Stimulated activated CD4-positive, alpha-beta T cell treated with anti-CD3 and anti-CD28 coated beads, Interleukin-15, amount 100 ng/mL, for 1 hour (primary cell): ENCODE data around the gene TEX101.
"Not testable (repeated sequence)": the region's sequence is repeated elsewhere in the genome, so short reads cannot be mapped to it uniquely, and the experiment has no call there.

ENCODE experiments used
- DNase-seq, 2 donors: peaks; one replicate each; pipeline ENCODE4 v3.0.0-alpha.2; 2020; ENCODE audit warnings: low read depth in 1 of 2, low spot score in 1 of 2

Gene TEX101

GRCh38 chr19:43414554-43414953, at the start of gene TEX101:
Gene TEX101 (plus strand): TSS chr19:43414890. CDS start chr19:43415920, 1,030 bp downstream.
- no peak for DNase-seq

GRCh38 chr19:43365677-43366076, 49.0 kb upstream of the TEX101 start:
- DNase-seq = not testable (repeated sequence)

GRCh38 chr19:43367822-43368221, 46.9 kb upstream of the TEX101 start:
- DNase-seq = no peak

- DNase-seq = not testable (repeated sequence)
Observed at GRCh38 chr19:43368897-43369296, 45.8 kb upstream of the TEX101 start.

GRCh38 chr19:43371909-43372308, 42.8 kb upstream of the TEX101 start:
- DNase-seq = no peak

- no peak for DNase-seq
Observed at GRCh38 chr19:43372462-43372861, 42.2 kb upstream of the TEX101 start.

GRCh38 chr19:43377624-43378023, 37.1 kb upstream of the TEX101 start:
- not testable (repeated sequence) for DNase-seq

GRCh38 chr19:43380008-43380407, 34.7 kb upstream of the TEX101 start:
- DNase-seq = no peak

- no peak for DNase-seq
Observed at GRCh38 chr19:43380771-43381386, 33.8 kb upstream of the TEX101 start.

GRCh38 chr19:43382586-43383216, 32.0 kb upstream of the TEX101 start:
- DNase-seq = not testable (repeated sequence)

GRCh38 chr19:43383254-43383653, 31.4 kb upstream of the TEX101 start:
- DNase-seq = not testable (repeated sequence)

GRCh38 chr19:43383759-43384158, 30.9 kb upstream of the TEX101 start:
- not testable (repeated sequence) for DNase-seq

GRCh38 chr19:43390903-43391551, 23.7 kb upstream of the TEX101 start:
- not testable (repeated sequence) for DNase-seq

- DNase-seq = not testable (repeated sequence)
Observed at GRCh38 chr19:43391552-43391935, 23.1 kb upstream of the TEX101 start.

GRCh38 chr19:43393501-43393900, 21.2 kb upstream of the TEX101 start:
- DNase-seq = not testable (repeated sequence)

- no peak for DNase-seq
Observed at GRCh38 chr19:43395561-43395960, 19.1 kb upstream of the TEX101 start.

GRCh38 chr19:43406297-43406696, 8.4 kb upstream of the TEX101 start:
- DNase-seq = no peak

- DNase-seq = no peak
Observed at GRCh38 chr19:43407416-43408005, 7.2 kb upstream of the TEX101 start.

- no peak for DNase-seq
Observed at GRCh38 chr19:43408043-43408442, 6.6 kb upstream of the TEX101 start.

- no peak for DNase-seq
Observed at GRCh38 chr19:43409415-43409814, 5.3 kb upstream of the TEX101 start.

GRCh38 chr19:43412441-43412840, 2.2 kb upstream of the TEX101 start:
- DNase-seq = no peak
